HepG2 (cell line): ENCODE measurements around the gene PSKH1. TPM values are rescaled to one million over a fixed set of nuclear protein-coding genes. Genes with fewer than 3 reads are reported as not detected.

Experiments
- AFF4 ChIP-seq: sonication (generic); formaldehyde crosslinking; IDR thresholded peaks from 2 replicates; pipeline ENCODE4 v1.4.0; 2020; ENCODE audit warnings: missing genetic modification reagents
- E2F5 ChIP-seq: sonication (generic); formaldehyde crosslinking; conservative IDR thresholded peaks from 2 replicates; pipeline ENCODE4 v1.4.0; 2020; ENCODE audit warnings: missing genetic modification reagents
- EHMT2 ChIP-seq: fragments of 200-600 bp; sonication (generic); IDR thresholded peaks from 2 replicates; pipeline ENCODE4 v1.7.0; 2017; ENCODE audit warnings: antibody characterized with exemption, low read depth, low read length, borderline replicate concordance
- GPBP1L1 ChIP-seq: sonication (generic); formaldehyde crosslinking; IDR thresholded peaks from 2 replicates; pipeline ENCODE4 v1.5.0; 2020; ENCODE audit warnings: mild to moderate bottlenecking, missing genetic modification reagents
- HIVEP1 ChIP-seq: sonication (generic); formaldehyde crosslinking; IDR thresholded peaks from 2 replicates; pipeline ENCODE4 v1.4.0; 2020; ENCODE audit warnings: mild to moderate bottlenecking, missing genetic modification reagents
- PHF5A ChIP-seq: IDR thresholded peaks from one replicate; pipeline ENCODE4 v1.6.1; 2018; ENCODE audit warnings: low read depth, missing genetic modification reagents; ENCODE audit not compliant: unreplicated experiment
- SRF ChIP-seq: IDR thresholded peaks from 2 replicates; pipeline ENCODE4 v1.6.1; 2011; ENCODE audit warnings: mild to moderate bottlenecking, low read depth, low read length, moderate library complexity
- ZC3H4 ChIP-seq: sonication (generic); formaldehyde crosslinking; IDR thresholded peaks from 2 replicates; pipeline ENCODE4 v1.4.0; 2020; ENCODE audit warnings: missing genetic modification reagents, borderline replicate concordance
- ZNF225 ChIP-seq: sonication (generic); formaldehyde crosslinking; IDR thresholded peaks from 2 replicates; pipeline ENCODE4 v1.4.0; 2020; ENCODE audit warnings: mild to moderate bottlenecking, missing genetic modification reagents
- ZNF569 ChIP-seq: sonication (generic); formaldehyde crosslinking; IDR thresholded peaks from 2 replicates; pipeline ENCODE4 v1.5.0; 2020; ENCODE audit warnings: mild to moderate bottlenecking, missing genetic modification reagents, moderate library complexity, borderline replicate concordance
- ZNF777 ChIP-seq: sonication (generic); formaldehyde crosslinking; IDR thresholded peaks from 2 replicates; pipeline ENCODE4 v1.4.0; 2020; ENCODE audit warnings: missing genetic modification reagents
- ZSCAN25 ChIP-seq: sonication (generic); formaldehyde crosslinking; IDR thresholded peaks from 2 replicates; pipeline ENCODE4 v1.8.0; 2022; ENCODE audit warnings: mild to moderate bottlenecking, missing genetic modification reagents
- polyA plus RNA-seq, 8 experiments: library from polyadenylated mRNA; depleted of rRNA in 3 of 8; stranded (reverse) in 7 of 8; unstranded in 1 of 8; fragments of >200 nt; fragmentation: Illumina TruSeq in 4 of 8; extraction: Trizol in 4 of 8; gene quantifications; 2 replicates each; pipeline versions ENCODE4 v1.2.1 to v1.2.3, GENCODE V29; 2011 to 2016; ENCODE audit warnings: low read depth in 4 of 8, missing spikeins in 1 of 8, mixed read lengths in 1 of 8; ENCODE audit not compliant: insufficient read depth in 1 of 8
- total RNA-seq, 5 experiments: library from RNA; depleted of rRNA; stranded (reverse); fragments of >200 nt; fragmentation: Illumina TruSeq; extraction: Trizol; gene quantifications; 2 replicates each; pipeline ENCODE4 v1.2.3, GENCODE V29; 2016; ENCODE audit warnings: low read depth in 1 of 5
- TF ChIP-seq, protein P1 (sequence below): sonication (generic); formaldehyde crosslinking; IDR thresholded peaks from 2 replicates; pipeline ENCODE4 v1.9.0; 2022; ENCODE audit warnings: low read depth, missing genetic modification reagents
- TF ChIP-seq, protein P2 (sequence below): sonication (generic); formaldehyde crosslinking; IDR thresholded peaks from 2 replicates; pipeline ENCODE4 v1.4.0; 2020; ENCODE audit warnings: mild to moderate bottlenecking, missing genetic modification reagents
- TF ChIP-seq, protein P3 (sequence below): sonication (generic); formaldehyde crosslinking; IDR thresholded peaks from 2 replicates; pipeline ENCODE4 v1.4.0; 2020; ENCODE audit warnings: mild to moderate bottlenecking, missing genetic modification reagents

The PSKH1 gene
- total and polyA plus RNA-seq, 2 of the 13 experiments (the other 11 are each of a cell fraction or from before 2014, with no cell fraction given): 8.4 to 19.1 TPM

- peak; percentile 50; the same call in 1 of the 2 replicates for TF ChIP-seq ZC3H4
- peak; percentile 85 for TF ChIP-seq HIVEP1 (CRISPR knock-in tag)
- peak; percentile 70; the same call in 1 of the 2 replicates for TF ChIP-seq ZSCAN25
- TF ChIP-seq ZNF569 (CRISPR knock-in tag): 0 out of 2 replicates have a peak, but pooled peaks have one; percentile 45
- peak; percentile 68; the same call in 1 of the 2 replicates for TF ChIP-seq ZNF225
- TF ChIP-seq SRF: no peak
- TF ChIP-seq, protein P1, sequence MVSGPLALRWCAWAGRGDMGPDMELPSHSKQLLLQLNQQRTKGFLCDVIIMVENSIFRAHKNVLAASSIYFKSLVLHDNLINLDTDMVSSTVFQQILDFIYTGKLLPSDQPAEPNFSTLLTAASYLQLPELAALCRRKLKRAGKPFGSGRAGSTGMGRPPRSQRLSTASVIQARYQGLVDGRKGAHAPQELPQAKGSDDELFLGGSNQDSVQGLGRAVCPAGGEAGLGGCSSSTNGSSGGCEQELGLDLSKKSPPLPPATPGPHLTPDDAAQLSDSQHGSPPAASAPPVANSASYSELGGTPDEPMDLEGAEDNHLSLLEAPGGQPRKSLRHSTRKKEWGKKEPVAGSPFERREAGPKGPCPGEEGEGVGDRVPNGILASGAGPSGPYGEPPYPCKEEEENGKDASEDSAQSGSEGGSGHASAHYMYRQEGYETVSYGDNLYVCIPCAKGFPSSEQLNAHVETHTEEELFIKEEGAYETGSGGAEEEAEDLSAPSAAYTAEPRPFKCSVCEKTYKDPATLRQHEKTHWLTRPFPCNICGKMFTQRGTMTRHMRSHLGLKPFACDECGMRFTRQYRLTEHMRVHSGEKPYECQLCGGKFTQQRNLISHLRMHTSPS (CRISPR knock-in tag): peak; percentile 67
- TF ChIP-seq PHF5A (CRISPR knock-in tag): peak; percentile 51
- TF ChIP-seq AFF4 (CRISPR knock-in tag): peak; percentile 76; the same call in 1 of the 2 replicates
- TF ChIP-seq, protein P2, sequence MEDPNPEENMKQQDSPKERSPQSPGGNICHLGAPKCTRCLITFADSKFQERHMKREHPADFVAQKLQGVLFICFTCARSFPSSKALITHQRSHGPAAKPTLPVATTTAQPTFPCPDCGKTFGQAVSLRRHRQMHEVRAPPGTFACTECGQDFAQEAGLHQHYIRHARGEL (CRISPR knock-in tag): no peak; the same call in 1 of the 2 replicates
- peak; percentile 45; the same call in 1 of the 2 replicates for TF ChIP-seq E2F5
- TF ChIP-seq, protein P3, sequence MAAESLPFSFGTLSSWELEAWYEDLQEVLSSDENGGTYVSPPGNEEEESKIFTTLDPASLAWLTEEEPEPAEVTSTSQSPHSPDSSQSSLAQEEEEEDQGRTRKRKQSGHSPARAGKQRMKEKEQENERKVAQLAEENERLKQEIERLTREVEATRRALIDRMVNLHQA (CRISPR knock-in tag): no peak
- TF ChIP-seq ZNF777 (CRISPR knock-in tag): peak; percentile 36
- no peak for TF ChIP-seq EHMT2
- TF ChIP-seq GPBP1L1: no peak
Observed at GRCh38 chr16:67935402-67936123, 42.5 kb downstream of the PSKH1 start (continued).
